HG03108 (cell line): ENCODE data around the gene MYO9A.
"Not testable (repeated sequence)": the region's sequence is repeated elsewhere in the genome, so short reads cannot be mapped to it uniquely, and the experiment has no call there.

Experiments
- ATAC-seq: cut with Tn5 transposase; IDR thresholded peaks from one replicate; pipeline ENCODE4 v1.9.1; 2021; ENCODE audit warnings: moderate library complexity; ENCODE audit not compliant: unreplicated experiment

Gene MYO9A

GRCh38 chr15:72044956-72045355, 73.0 kb downstream of the MYO9A start:
- no peak for ATAC-seq

GRCh38 chr15:72042865-72043264, 75.1 kb downstream of the MYO9A start:
- ATAC-seq, result no peak

GRCh38 chr15:72042054-72042453, 75.9 kb downstream of the MYO9A start:
- ATAC-seq, result no peak

GRCh38 chr15:72037321-72037720, 80.6 kb downstream of the MYO9A start:
- no peak for ATAC-seq

- no peak for ATAC-seq
Measured at GRCh38 chr15:72034859-72035650, 82.9 kb downstream of the MYO9A start.

- ATAC-seq, result no peak
Measured at GRCh38 chr15:72034351-72034750, 83.6 kb downstream of the MYO9A start.

GRCh38 chr15:72033711-72034110, 84.2 kb downstream of the MYO9A start:
- no peak for ATAC-seq

GRCh38 chr15:72033285-72033684, 84.7 kb downstream of the MYO9A start:
- ATAC-seq, result no peak

- no peak for ATAC-seq
Measured at GRCh38 chr15:72021604-72022003, 96.3 kb downstream of the MYO9A start.

GRCh38 chr15:72020799-72021198, 97.2 kb downstream of the MYO9A start:
- ATAC-seq, result no peak

- not testable (repeated sequence) for ATAC-seq
Measured at GRCh38 chr15:72014555-72014954, 103.4 kb downstream of the MYO9A start.

- ATAC-seq, result no peak
Measured at GRCh38 chr15:72013703-72014102, 104.2 kb downstream of the MYO9A start.

GRCh38 chr15:72011302-72011942, 106.5 kb downstream of the MYO9A start:
- no peak for ATAC-seq

GRCh38 chr15:72009222-72009621, 108.7 kb downstream of the MYO9A start:
- no peak for ATAC-seq

- no peak for ATAC-seq
Measured at GRCh38 chr15:72006382-72006781, 111.6 kb downstream of the MYO9A start.

GRCh38 chr15:72005483-72005882, 112.5 kb downstream of the MYO9A start:
- ATAC-seq, result no peak

- no peak for ATAC-seq
Measured at GRCh38 chr15:71999807-72000206, 118.1 kb downstream of the MYO9A start.

GRCh38 chr15:71998717-71999116, 119.2 kb downstream of the MYO9A start:
- ATAC-seq, result not testable (repeated sequence)

- no peak for ATAC-seq
Measured at GRCh38 chr15:71997691-71998090, 120.3 kb downstream of the MYO9A start.

- no peak for ATAC-seq
Measured at GRCh38 chr15:71975816-71976150, 142.2 kb downstream of the MYO9A start.

GRCh38 chr15:71974211-71974610, 143.7 kb downstream of the MYO9A start:
- no peak for ATAC-seq

GRCh38 chr15:71973366-71973765, 144.6 kb downstream of the MYO9A start:
- ATAC-seq, result no peak

GRCh38 chr15:71971905-71972304, 146.0 kb downstream of the MYO9A start:
- ATAC-seq, result no peak
